Body of pancreas (tissue), 4 donors: Measurements from ENCODE around the gene ANKRD55. TPM values are rescaled to one million over a fixed set of nuclear protein-coding genes. Genes with fewer than 3 reads are reported as not detected.

Experiments used
- ATAC-seq: fragments of 150-250 bp; one replicate; pipeline ENCODE4 v1.9.1; 2016
- DNase-seq, 4 donors: peaks; one replicate each; pipeline ENCODE4 v3.0.0-alpha.2; 2019
- H3K27ac ChIP-seq, 4 donors: fragments of 200-600 bp; sonication (generic); 1 replicate in 3 of 4; 2 replicates in 1 of 4; pipeline versions ENCODE4 v1.5.1 to v1.6.1; 2016 to 2019; ENCODE audit warnings: mild to moderate bottlenecking in 1 of 4, mixed read lengths in 1 of 4, moderate library complexity in 1 of 4
- H3K27me3 ChIP-seq, 2 donors: fragments of 200-600 bp; sonication (generic); one replicate each; pipeline ENCODE4 v1.6.0; 2016; ENCODE audit warnings: mild to moderate bottlenecking in 1 of 2
- H3K36me3 ChIP-seq, 2 donors: fragments of 200-600 bp; sonication (generic); replicated peaks in 1 of 2; 2 replicates each; pipeline ENCODE4 v1.5.1; 2016; ENCODE audit warnings: low read depth in 2 of 2; ENCODE audit not compliant: insufficient read depth in 1 of 2
- H3K4me1 ChIP-seq: fragments of 200-600 bp; sonication (generic); one replicate; pipeline ENCODE4 v1.6.0; 2016
- H3K4me3 ChIP-seq, 2 donors: fragments of 200-600 bp; sonication (generic); 1 replicate in 1 of 2; 2 replicates in 1 of 2; pipeline ENCODE4 v1.5.1; 2016 to 2019
- H3K9me3 ChIP-seq, 3 donors: fragments of 200-600 bp; sonication (generic); 1 replicate in 2 of 3; 2 replicates in 1 of 3; pipeline ENCODE4 v1.5.1; 2016
- CTCF ChIP-seq, 7 experiments: fragments of 450-650 bp in 4 of 7; fragments of 200-600 bp in 3 of 7; sonication (generic) in 3 of 7; IDR thresholded peaks; one replicate each; pipeline ENCODE4 v1.5.1; 2016 to 2019; ENCODE audit warnings: antibody characterized with exemption in 7 of 7
- POLR2A ChIP-seq, 3 donors: fragments of 450-650 bp; IDR thresholded peaks; one replicate each; pipeline ENCODE4 v1.6.1; 2016; ENCODE audit warnings: antibody characterized with exemption in 3 of 3, mild to moderate bottlenecking in 2 of 3
- WGBS, 2 donors: methylation state at CpG; one replicate each; pipeline ENCODE4 v1.1.5; 2017; 5-methylcytosine and 5-hydroxymethylcytosine counted together
- intact Hi-C: fragments of 100-400 bp; cut with DNase I; formaldehyde crosslinking; loops from one replicate; pipeline ENCODE4 v1.15.1; 2023
- total RNA-seq, 2 donors: library from RNA; depleted of rRNA; stranded (reverse); fragments of >200 nt; gene quantifications; one replicate each; pipeline ENCODE4 v1.1.0, GENCODE V29; 2016

The ANKRD55 gene
- total RNA-seq, 2 donors from 2014 or later = not detected

GRCh38 chr5:56147106-56147505 lies 86.0 kb downstream of the ANKRD55 start:
- Histone ChIP-seq H3K4me1 (peaks cover 38% of the 10 kb centered on the region), H3K36me3 (no peaks in the 10 kb centered on the region), H3K27me3 (no peaks in the 10 kb centered on the region), H3K4me3 (no peak overlapping the region), H3K27ac (no peak overlapping the region), H3K9me3 (no peaks in the 10 kb centered on the region)
- no peak for TF ChIP-seq POLR2A (IDR thresholded peaks at IDR 0.05)
- no peak for TF ChIP-seq CTCF (IDR thresholded peaks at IDR 0.05)
- intact Hi-C loops = no loop called here
- no peak for ATAC-seq
- no peak for DNase-seq

GRCh38 chr5:56146674-56147073 lies 86.5 kb downstream of the ANKRD55 start:
- no peak for ATAC-seq
- Histone ChIP-seq H3K4me1 (peaks cover 42% of the 10 kb centered on the region), H3K36me3 (no peaks in the 10 kb centered on the region), H3K27me3 (no peaks in the 10 kb centered on the region), H3K4me3 (no peak overlapping the region), H3K27ac (no peak overlapping the region), H3K9me3 (no peaks in the 10 kb centered on the region)
- no peak for TF ChIP-seq CTCF (IDR thresholded peaks at IDR 0.05)
- no peak for TF ChIP-seq POLR2A (IDR thresholded peaks at IDR 0.05)
- intact Hi-C loops = no loop called here
- WGBS, 2 donors = 90 to 91% methylated on average over 4 of the region's 4 CpGs
- DNase-seq = no peak

GRCh38 chr5:56145511-56145910 lies 87.6 kb downstream of the ANKRD55 start:
- Histone ChIP-seq H3K27ac (no peak overlapping the region), H3K4me1 (peaks cover 42% of the 10 kb centered on the region), H3K27me3 (no peaks in the 10 kb centered on the region), H3K36me3 (no peaks in the 10 kb centered on the region), H3K9me3 (no peaks in the 10 kb centered on the region), H3K4me3 (no peak overlapping the region)
- DNase-seq (no peak), ATAC-seq (no peak)
- intact Hi-C loops = no loop called here
- TF ChIP-seq CTCF (IDR thresholded peaks at IDR 0.05) (no peak), POLR2A (IDR thresholded peaks at IDR 0.05) (no peak)
- 54 to 77% methylated on average over 1 of the region's 1 CpG for WGBS, 2 donors

- no peaks in the 10 kb centered on the region for H3K9me3 ChIP-seq
- ATAC-seq (no peak), DNase-seq (no peak)
- TF ChIP-seq CTCF (IDR thresholded peaks at IDR 0.05) = no peak
- TF ChIP-seq POLR2A (IDR thresholded peaks at IDR 0.05) = no peak
- no peaks in the 10 kb centered on the region for H3K36me3 ChIP-seq
- 56 to 71% methylated on average over 1 of the region's 1 CpG for WGBS, 2 donors
- H3K27me3 ChIP-seq = no peaks in the 10 kb centered on the region
- no peak overlapping the region for H3K27ac ChIP-seq
- H3K4me3 ChIP-seq = no peak overlapping the region
- intact Hi-C loops = no loop called here
- H3K4me1 ChIP-seq = peaks cover 42% of the 10 kb centered on the region
Observed at GRCh38 chr5:56145106-56145505, 88.0 kb downstream of the ANKRD55 start.

GRCh38 chr5:56144211-56144610 lies 88.9 kb downstream of the ANKRD55 start:
- H3K27me3 ChIP-seq = no peaks in the 10 kb centered on the region
- peaks cover 39% of the 10 kb centered on the region for H3K4me1 ChIP-seq
- H3K27ac ChIP-seq = no peak overlapping the region
- no peaks in the 10 kb centered on the region for H3K36me3 ChIP-seq
- DNase-seq = no peak
- H3K4me3 ChIP-seq = no peak overlapping the region
- no peak for ATAC-seq
- no peaks in the 10 kb centered on the region for H3K9me3 ChIP-seq
- no peak for TF ChIP-seq POLR2A (IDR thresholded peaks at IDR 0.05)
- no peak for TF ChIP-seq CTCF (IDR thresholded peaks at IDR 0.05)
- intact Hi-C loops = no loop called here
- WGBS, 2 donors = 89% methylated on average over 1 of the region's 1 CpG
